H9 (cell line): ENCODE measurements around the gene CD300A. TPM values are rescaled to one million over a fixed set of nuclear protein-coding genes. Genes with fewer than 3 reads are reported as not detected.

Experiments
- DNase-seq: peaks from one replicate; pipeline ENCODE4 v3.0.0-alpha.2; 2017
- H2AFZ ChIP-seq: one replicate; pipeline ENCODE4 v1.6.1; 2013; ENCODE audit warnings: mild to moderate bottlenecking, low read length, control low read depth, moderate library complexity
- H2AK5ac ChIP-seq: 2 replicates; pipeline ENCODE4 v1.6.1; 2013; ENCODE audit warnings: low read length, control low read depth, mixed read lengths; ENCODE audit not compliant: insufficient read length
- H2BK120ac ChIP-seq: one replicate; pipeline ENCODE4 v1.6.1; 2013; ENCODE audit warnings: low read depth, mild to moderate bottlenecking, low read length, control low read depth, inconsistent platforms; ENCODE audit not compliant: poor library complexity, severe bottlenecking
- H2BK12ac ChIP-seq: 2 replicates; pipeline ENCODE4 v1.6.1; 2013; ENCODE audit warnings: low read length, control low read depth, mixed read lengths, low read depth; ENCODE audit not compliant: insufficient read length
- H2BK15ac ChIP-seq: 2 replicates; pipeline ENCODE4 v1.6.1; 2013; ENCODE audit warnings: low read depth, low read length, control low read depth
- H2BK20ac ChIP-seq: one replicate; pipeline ENCODE4 v1.6.1; 2013; ENCODE audit warnings: low read depth, mild to moderate bottlenecking, low read length, control low read depth, inconsistent platforms; ENCODE audit not compliant: poor library complexity, severe bottlenecking
- H2BK5ac ChIP-seq: 2 replicates; pipeline ENCODE4 v1.6.1; 2013; ENCODE audit warnings: low read length, control low read depth, mixed read lengths; ENCODE audit not compliant: insufficient read length
- H3K14ac ChIP-seq: 2 replicates; pipeline ENCODE4 v1.6.1; 2013; ENCODE audit warnings: low read length, control low read depth; ENCODE audit not compliant: insufficient read depth
- H3K18ac ChIP-seq: 2 replicates; pipeline ENCODE4 v1.6.1; 2013; ENCODE audit warnings: low read depth, mild to moderate bottlenecking, mixed read lengths, low read length, control low read depth; ENCODE audit not compliant: insufficient read length
- H3K23ac ChIP-seq: 2 replicates; pipeline ENCODE4 v1.6.1; 2013; ENCODE audit warnings: low read length, control low read depth, mixed read lengths, low read depth; ENCODE audit not compliant: insufficient read length
- H3K23me2 ChIP-seq: 2 replicates; pipeline ENCODE4 v1.6.1; 2013; ENCODE audit warnings: low read depth, mild to moderate bottlenecking, mixed read lengths, low read length, control low read depth; ENCODE audit not compliant: insufficient read length, poor library complexity, severe bottlenecking
- H3K27ac ChIP-seq: 2 replicates; pipeline ENCODE4 v1.5.1; 2013; ENCODE audit warnings: low read length, control low read depth, mixed read lengths, low read depth; ENCODE audit not compliant: insufficient read length
- H3K27me3 ChIP-seq: 2 replicates; pipeline ENCODE4 v1.6.1; 2013; ENCODE audit warnings: low read length, control low read depth, inconsistent platforms; ENCODE audit not compliant: insufficient read depth
- H3K4ac ChIP-seq: 2 replicates; pipeline ENCODE4 v1.6.1; 2013; ENCODE audit warnings: low read depth, mild to moderate bottlenecking, control low read depth, inconsistent platforms, low read length, moderate library complexity
- H3K4me1 ChIP-seq: 2 replicates; pipeline ENCODE4 v1.6.1; 2013; ENCODE audit warnings: low read length, control low read depth, inconsistent platforms; ENCODE audit not compliant: insufficient read depth
- H3K4me2 ChIP-seq: 2 replicates; pipeline ENCODE4 v1.6.1; 2013; ENCODE audit warnings: low read length, control low read depth, mixed read lengths; ENCODE audit not compliant: insufficient read length, insufficient read depth
- H3K56ac ChIP-seq: 2 replicates; pipeline ENCODE4 v1.6.1; 2013; ENCODE audit warnings: low read depth, mild to moderate bottlenecking, mixed read lengths, low read length, control low read depth; ENCODE audit not compliant: insufficient read length
- H3K79me1 ChIP-seq: 2 replicates; pipeline ENCODE4 v1.6.1; 2013; ENCODE audit warnings: low read depth, mild to moderate bottlenecking, moderate library complexity, low read length, control low read depth, inconsistent platforms; ENCODE audit not compliant: insufficient read depth, poor library complexity, severe bottlenecking
- H3K79me2 ChIP-seq: 2 replicates; pipeline ENCODE4 v1.6.1; 2013; ENCODE audit warnings: low read length, control low read depth, inconsistent platforms; ENCODE audit not compliant: insufficient read depth
- H3K9ac ChIP-seq: 2 replicates; pipeline ENCODE4 v1.6.1; 2013; ENCODE audit warnings: low read length, control low read depth, mixed read lengths; ENCODE audit not compliant: insufficient read length; ENCODE audit errors: extremely low read depth
- H3K9me3 ChIP-seq: one replicate; pipeline ENCODE4 v1.6.1; 2013; ENCODE audit warnings: low read depth, low read length, inconsistent platforms; ENCODE audit not compliant: control insufficient read depth
- H3T11ph ChIP-seq: one replicate; pipeline ENCODE4 v1.6.1; 2013; ENCODE audit warnings: mild to moderate bottlenecking, low read length, control low read depth, inconsistent platforms
- H4K20me1 ChIP-seq: one replicate; pipeline ENCODE4 v1.6.1; 2013; ENCODE audit not compliant: control insufficient read depth, insufficient read length, insufficient read depth
- H4K5ac ChIP-seq: 2 replicates; pipeline ENCODE4 v1.6.1; 2013; ENCODE audit warnings: low read depth, mild to moderate bottlenecking, mixed read lengths, low read length, control low read depth; ENCODE audit not compliant: insufficient read length
- H4K8ac ChIP-seq: replicated peaks from 2 replicates; pipeline ENCODE4 v1.6.1; 2013; ENCODE audit warnings: low read length, control low read depth, mixed read lengths, low read depth; ENCODE audit not compliant: insufficient read length
- H4K91ac ChIP-seq: 2 replicates; pipeline ENCODE4 v1.6.1; 2013; ENCODE audit warnings: low read depth, mild to moderate bottlenecking, moderate library complexity, mixed read lengths, low read length, control low read depth; ENCODE audit not compliant: insufficient read length
- H3K27ac Mint-ChIP-seq, 3 experiments: 2 replicates in 2 of 3; 3 replicates in 1 of 3; pipeline ENCODE4 v1.8.0; 2020 to 2021; ENCODE audit warnings: mixed read lengths in 3 of 3, mild to moderate bottlenecking in 1 of 3, moderate library complexity in 1 of 3
- H3K27me3 Mint-ChIP-seq: 2 replicates; pipeline ENCODE4 v1.8.0; 2021; ENCODE audit warnings: low read depth, mild to moderate bottlenecking, moderate library complexity, mixed read lengths
- H3K36me3 Mint-ChIP-seq, 3 experiments: 2 replicates in 2 of 3; 3 replicates in 1 of 3; pipeline ENCODE4 v1.8.0; 2020 to 2021; ENCODE audit warnings: low read depth in 3 of 3, mixed read lengths in 3 of 3; ENCODE audit not compliant: insufficient read depth in 1 of 3
- H3K4me1 Mint-ChIP-seq, 2 experiments: 2 replicates each; pipeline ENCODE4 v1.8.0; 2020; ENCODE audit warnings: mixed read lengths in 2 of 2
- H3K4me3 Mint-ChIP-seq, 2 experiments: 2 replicates in 1 of 2; 3 replicates in 1 of 2; pipeline ENCODE4 v1.8.0; 2020 to 2021; ENCODE audit warnings: mild to moderate bottlenecking in 2 of 2, mixed read lengths in 2 of 2, moderate library complexity in 1 of 2
- H3K9me3 Mint-ChIP-seq, 2 experiments: 2 replicates in 1 of 2; 3 replicates in 1 of 2; pipeline ENCODE4 v1.8.0; 2020; ENCODE audit warnings: mild to moderate bottlenecking in 2 of 2, mixed read lengths in 2 of 2, moderate library complexity in 1 of 2
- WGBS: extraction: QIAGEN DNeasy Blood & Tissue Kit; methylation state at CpG from one replicate; pipeline ENCODE4 v1.1.7; 2013; ENCODE audit warnings: missing lambda C conversion rate, low lambda C conversion rate, mixed read lengths; ENCODE audit not compliant: insufficient read length; ENCODE audit errors: extremely low coverage; 5-methylcytosine and 5-hydroxymethylcytosine counted together
- total RNA-seq: library from RNA; stranded (reverse); gene quantifications from 2 replicates; pipeline ENCODE4 v1.2.1, GENCODE V29; 2021
- TF ChIP-seq, protein P1 (sequence below): fragments of 200-600 bp; sonication (generic); conservative IDR thresholded peaks from 3 replicates; pipeline ENCODE4 v1.8.0; 2021; ENCODE audit warnings: antibody characterized with exemption, mild to moderate bottlenecking

CD300A gene
- total RNA-seq, 1 experiment from 2014 or later, result not detected

DNA sequence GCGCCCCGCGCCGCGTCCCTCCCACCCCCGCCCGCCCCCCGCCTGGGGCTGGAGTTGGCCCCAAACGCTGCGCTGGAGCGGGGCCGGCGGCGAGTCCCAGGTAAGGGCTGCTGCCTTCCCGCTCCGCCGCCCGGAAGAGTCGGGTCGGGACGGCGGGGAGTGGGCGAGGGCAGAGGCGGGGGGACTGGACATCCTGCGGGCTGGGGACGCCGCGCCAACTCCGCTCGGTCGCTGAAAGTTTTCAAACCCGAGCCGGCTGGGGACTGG lies 34.1 kb upstream of the CD300A start:
- Histone ChIP-seq H4K5ac (no peak overlapping the region), H3K4me2 (peak overlapping the region; percentile 60), H2BK15ac (no peak overlapping the region), H2AK5ac (no peak overlapping the region), H3T11ph (no peak overlapping the region), H3K18ac (no peak overlapping the region), H2BK12ac (no peak overlapping the region), H3K79me2 (no peaks in the 10 kb centered on the region), H2BK20ac (no peak overlapping the region), H3K14ac (peak overlapping the region; percentile 51; the same call in 1 of the 2 replicates), H3K23me2 (peaks cover 27% of the 10 kb centered on the region), H4K91ac (no peak overlapping the region), H2BK5ac (no peak overlapping the region), H4K20me1 (no peaks in the 10 kb centered on the region), H3K4me1 (peaks cover 5% of the 10 kb centered on the region; the same call in 1 of the 2 replicates), H2BK120ac (no peak overlapping the region), H3K9ac (no peak overlapping the region), H3K27ac (no peak overlapping the region), H3K4ac (no peak overlapping the region), H2AFZ (no peak overlapping the region), H3K9me3 (no peaks in the 10 kb centered on the region), H3K56ac (no peak overlapping the region), H3K23ac (no peak overlapping the region), H3K27me3 (peaks cover 3% of the 10 kb centered on the region), H4K8ac (no peak overlapping the region), H3K79me1 (no peaks in the 10 kb centered on the region)
- WGBS, result no CpG with 5 or more reads among the region's 33 CpGs
- Mint-ChIP-seq H3K27me3 (peaks cover 78% of the 10 kb centered on the region), H3K4me3 (peak overlapping the region; percentile 70 to 88), H3K36me3 (peaks cover 0 to 6% (median 0%) of the 10 kb centered on the region in 3 experiments; a peak in 2 of 7 replicates), H3K9me3 (no peaks in the 10 kb centered on the region), H3K27ac (no peak overlapping the region), H3K4me1 (peaks cover 25 to 50% of the 10 kb centered on the region in 2 experiments)
- TF ChIP-seq, protein P1, sequence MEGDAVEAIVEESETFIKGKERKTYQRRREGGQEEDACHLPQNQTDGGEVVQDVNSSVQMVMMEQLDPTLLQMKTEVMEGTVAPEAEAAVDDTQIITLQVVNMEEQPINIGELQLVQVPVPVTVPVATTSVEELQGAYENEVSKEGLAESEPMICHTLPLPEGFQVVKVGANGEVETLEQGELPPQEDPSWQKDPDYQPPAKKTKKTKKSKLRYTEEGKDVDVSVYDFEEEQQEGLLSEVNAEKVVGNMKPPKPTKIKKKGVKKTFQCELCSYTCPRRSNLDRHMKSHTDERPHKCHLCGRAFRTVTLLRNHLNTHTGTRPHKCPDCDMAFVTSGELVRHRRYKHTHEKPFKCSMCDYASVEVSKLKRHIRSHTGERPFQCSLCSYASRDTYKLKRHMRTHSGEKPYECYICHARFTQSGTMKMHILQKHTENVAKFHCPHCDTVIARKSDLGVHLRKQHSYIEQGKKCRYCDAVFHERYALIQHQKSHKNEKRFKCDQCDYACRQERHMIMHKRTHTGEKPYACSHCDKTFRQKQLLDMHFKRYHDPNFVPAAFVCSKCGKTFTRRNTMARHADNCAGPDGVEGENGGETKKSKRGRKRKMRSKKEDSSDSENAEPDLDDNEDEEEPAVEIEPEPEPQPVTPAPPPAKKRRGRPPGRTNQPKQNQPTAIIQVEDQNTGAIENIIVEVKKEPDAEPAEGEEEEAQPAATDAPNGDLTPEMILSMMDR, result no peak
- no peak for DNase-seq
